Thoracic aorta (tissue), 2 donors: ENCODE data around the gene FBLL1. TPM values are rescaled to one million over a fixed set of nuclear protein-coding genes. Genes with fewer than 3 reads are reported as not detected.

Experiments
- ATAC-seq: fragments of 150-250 bp; one replicate; pipeline ENCODE4 v1.8.0; 2017; ENCODE audit warnings: low read depth; ENCODE audit not compliant: insufficient number of reproducible peaks, low FRiP score
- DNase-seq: peaks from one replicate; pipeline ENCODE4 v3.0.0-alpha.2; 2020; ENCODE audit warnings: low spot score
- H3K27ac ChIP-seq, 2 donors: fragments of 200-600 bp; sonication (generic); 1 replicate in 1 of 2; 2 replicates in 1 of 2; pipeline ENCODE4 v1.5.1; 2016; ENCODE audit warnings: mild to moderate bottlenecking in 2 of 2, moderate library complexity in 2 of 2
- H3K27me3 ChIP-seq: fragments of 200-600 bp; sonication (generic); replicated peaks from 2 replicates; pipeline ENCODE4 v1.6.0; 2016; ENCODE audit warnings: mild to moderate bottlenecking; ENCODE audit not compliant: insufficient read depth
- H3K36me3 ChIP-seq: fragments of 200-600 bp; sonication (generic); one replicate; pipeline ENCODE4 v1.5.1; 2016
- H3K4me1 ChIP-seq, 2 donors: fragments of 200-600 bp; sonication (generic); 1 replicate in 1 of 2; 2 replicates in 1 of 2; pipeline versions ENCODE4 v1.5.1 to v1.6.0; 2016; ENCODE audit warnings: low read depth in 2 of 2, mild to moderate bottlenecking in 1 of 2; ENCODE audit not compliant: control insufficient read depth in 1 of 2
- H3K4me3 ChIP-seq: fragments of 200-600 bp; sonication (generic); 2 replicates; pipeline ENCODE4 v1.5.1; 2016; ENCODE audit warnings: mild to moderate bottlenecking
- H3K9me3 ChIP-seq: fragments of 200-600 bp; sonication (generic); 2 replicates; pipeline ENCODE4 v1.5.1; 2016
- total RNA-seq, 2 donors: library from RNA; depleted of rRNA; stranded (reverse); fragments of >200 nt; gene quantifications; one replicate each; pipeline versions ENCODE4 v1.1.0 to v1.2.3, GENCODE V29; 2016
- TF ChIP-seq, protein P1 (sequence below): fragments of 200-600 bp; sonication (generic); IDR thresholded peaks from one replicate; pipeline ENCODE4 v1.5.1; 2019; ENCODE audit warnings: antibody characterized with exemption

Gene FBLL1
- total RNA-seq, 2 donors from 2014 or later = not detected

DNA sequence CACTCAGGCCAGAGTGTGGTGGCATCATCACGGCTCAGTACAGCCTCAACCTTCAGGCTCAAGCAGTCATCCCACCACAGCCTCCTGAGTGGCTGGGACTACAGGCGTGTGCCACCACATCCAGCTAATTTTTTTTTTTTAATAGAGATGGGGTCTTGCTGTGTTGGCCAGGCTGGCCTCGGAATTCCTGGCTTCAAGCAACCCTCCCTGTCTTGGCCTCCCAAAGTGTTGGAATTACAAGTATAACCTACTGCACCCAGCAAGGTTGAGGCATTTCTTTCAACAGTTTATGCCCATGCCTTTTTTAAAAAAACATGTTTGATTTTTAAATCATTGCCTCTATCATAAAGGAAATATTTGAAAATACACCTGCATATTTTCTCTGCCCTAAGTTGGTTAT is 40.0 kb upstream of the FBLL1 start:
- TF ChIP-seq, protein P1, sequence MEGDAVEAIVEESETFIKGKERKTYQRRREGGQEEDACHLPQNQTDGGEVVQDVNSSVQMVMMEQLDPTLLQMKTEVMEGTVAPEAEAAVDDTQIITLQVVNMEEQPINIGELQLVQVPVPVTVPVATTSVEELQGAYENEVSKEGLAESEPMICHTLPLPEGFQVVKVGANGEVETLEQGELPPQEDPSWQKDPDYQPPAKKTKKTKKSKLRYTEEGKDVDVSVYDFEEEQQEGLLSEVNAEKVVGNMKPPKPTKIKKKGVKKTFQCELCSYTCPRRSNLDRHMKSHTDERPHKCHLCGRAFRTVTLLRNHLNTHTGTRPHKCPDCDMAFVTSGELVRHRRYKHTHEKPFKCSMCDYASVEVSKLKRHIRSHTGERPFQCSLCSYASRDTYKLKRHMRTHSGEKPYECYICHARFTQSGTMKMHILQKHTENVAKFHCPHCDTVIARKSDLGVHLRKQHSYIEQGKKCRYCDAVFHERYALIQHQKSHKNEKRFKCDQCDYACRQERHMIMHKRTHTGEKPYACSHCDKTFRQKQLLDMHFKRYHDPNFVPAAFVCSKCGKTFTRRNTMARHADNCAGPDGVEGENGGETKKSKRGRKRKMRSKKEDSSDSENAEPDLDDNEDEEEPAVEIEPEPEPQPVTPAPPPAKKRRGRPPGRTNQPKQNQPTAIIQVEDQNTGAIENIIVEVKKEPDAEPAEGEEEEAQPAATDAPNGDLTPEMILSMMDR = no peak
- ATAC-seq (no peak), DNase-seq (no peak)
- H3K4me1 ChIP-seq = peaks cover 6 to 9% of the 10 kb centered on the region in 2 donors
- H3K36me3 ChIP-seq = peaks cover 42% of the 10 kb centered on the region
- no peaks in the 10 kb centered on the region for H3K9me3 ChIP-seq
- H3K27ac ChIP-seq = no peak overlapping the region
- no peak overlapping the region for H3K4me3 ChIP-seq
- H3K27me3 ChIP-seq = no peaks in the 10 kb centered on the region

DNA sequence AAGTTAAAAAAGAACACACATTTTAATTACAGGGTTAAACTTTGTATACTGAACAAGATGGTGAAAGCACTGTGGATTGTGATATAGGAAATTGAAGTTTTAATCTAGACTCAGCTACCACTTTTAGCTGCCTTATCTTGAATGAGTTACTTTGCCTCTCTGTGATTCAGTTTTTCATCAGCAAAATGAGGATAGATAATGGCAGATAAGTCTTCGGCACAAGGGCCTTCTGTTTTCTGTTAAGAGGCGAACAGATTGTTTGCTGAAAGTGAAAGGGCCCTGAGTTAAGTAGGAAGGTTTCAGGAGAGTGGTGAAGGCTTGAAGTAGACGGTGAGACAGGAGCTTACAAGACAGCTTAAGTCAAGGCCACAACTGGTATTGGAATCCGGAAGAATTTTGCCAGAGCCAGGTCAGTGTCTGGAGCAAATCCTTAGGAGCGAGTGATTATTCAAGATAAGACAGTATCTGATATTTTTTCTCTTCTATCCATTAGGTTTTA is 35.0 kb upstream of the FBLL1 start:
- Histone ChIP-seq H3K9me3 (no peaks in the 10 kb centered on the region), H3K27me3 (no peaks in the 10 kb centered on the region), H3K36me3 (peaks cover 75% of the 10 kb centered on the region), H3K4me3 (no peak overlapping the region), H3K4me1 (no peaks in the 10 kb centered on the region), H3K27ac (no peak overlapping the region)
- ATAC-seq (no peak), DNase-seq (no peak)
- TF ChIP-seq, protein P1 = no peak

DNA sequence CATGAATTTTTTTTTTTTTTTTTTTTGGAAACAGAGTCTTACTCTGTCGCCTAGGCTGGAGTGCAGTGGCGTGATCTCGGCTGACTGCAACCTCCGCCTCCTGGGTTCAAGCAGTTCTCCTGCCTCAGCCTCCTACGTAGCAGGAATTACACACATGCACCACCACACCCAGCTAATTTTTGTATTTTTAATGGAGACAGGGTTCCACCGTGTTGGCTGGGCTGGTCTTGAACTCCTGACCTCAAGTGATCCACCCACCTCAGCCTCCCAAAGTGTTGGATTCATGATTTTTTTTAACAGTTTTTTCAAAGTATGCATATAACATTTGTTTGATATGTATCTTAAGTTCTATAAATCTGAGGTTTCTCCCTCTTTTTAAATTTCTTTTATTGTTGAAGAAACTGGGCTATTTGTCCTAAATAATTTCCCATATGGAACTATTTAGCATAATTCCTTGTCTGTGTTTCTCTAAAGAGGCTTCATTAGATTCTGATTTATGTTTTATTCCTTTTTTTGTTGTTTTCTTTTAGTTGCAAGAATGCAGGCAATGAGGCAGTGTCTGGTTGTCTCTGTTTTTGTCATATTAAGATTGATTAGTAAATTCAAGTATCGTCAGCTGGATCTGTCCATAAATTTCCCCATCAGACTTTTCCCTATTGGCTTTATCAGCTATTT is 26.4 kb upstream of the FBLL1 start:
- ATAC-seq = no peak
- peaks cover 50% of the 10 kb centered on the region for H3K36me3 ChIP-seq
- no peak overlapping the region for H3K27ac ChIP-seq
- TF ChIP-seq, protein P1 = no peak
- no peak for DNase-seq
- H3K9me3 ChIP-seq = no peaks in the 10 kb centered on the region
- no peaks in the 10 kb centered on the region for H3K4me1 ChIP-seq
- no peak overlapping the region for H3K4me3 ChIP-seq
- H3K27me3 ChIP-seq = no peaks in the 10 kb centered on the region

DNA sequence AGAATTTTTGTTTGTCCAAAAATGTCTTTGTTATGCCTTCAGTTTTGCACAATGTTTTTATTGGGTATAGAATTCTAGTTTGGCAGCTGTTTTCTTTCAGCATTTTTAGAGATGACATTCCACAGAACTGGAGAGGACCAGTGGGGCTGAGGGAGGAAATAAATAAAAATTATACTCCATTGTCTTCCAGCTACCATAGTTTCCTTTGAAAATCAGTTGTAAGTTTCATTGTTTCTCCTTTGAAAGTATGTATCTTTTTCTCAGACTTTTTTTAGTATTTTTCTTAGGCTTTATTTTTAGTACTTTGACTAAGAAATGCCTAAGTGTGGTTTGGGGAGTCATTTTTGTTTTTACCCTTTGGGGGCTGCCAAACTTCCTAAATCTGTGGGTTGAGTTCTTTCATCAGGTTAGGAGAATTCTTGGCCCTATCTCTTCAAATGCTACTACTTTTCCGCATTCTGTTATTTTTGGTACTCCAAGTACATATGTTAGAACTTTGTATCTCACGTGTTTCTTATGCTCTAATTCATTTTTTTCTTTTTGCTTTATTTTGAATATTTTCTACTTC is 15.2 kb upstream of the FBLL1 start:
- Histone ChIP-seq H3K27ac (no peak overlapping the region), H3K36me3 (peaks cover 69% of the 10 kb centered on the region), H3K9me3 (peaks cover 6% of the 10 kb centered on the region), H3K4me3 (no peak overlapping the region), H3K27me3 (no peaks in the 10 kb centered on the region), H3K4me1 (no peaks in the 10 kb centered on the region)
- no peak for ATAC-seq
- DNase-seq = no peak
- TF ChIP-seq, protein P1 = no peak

DNA sequence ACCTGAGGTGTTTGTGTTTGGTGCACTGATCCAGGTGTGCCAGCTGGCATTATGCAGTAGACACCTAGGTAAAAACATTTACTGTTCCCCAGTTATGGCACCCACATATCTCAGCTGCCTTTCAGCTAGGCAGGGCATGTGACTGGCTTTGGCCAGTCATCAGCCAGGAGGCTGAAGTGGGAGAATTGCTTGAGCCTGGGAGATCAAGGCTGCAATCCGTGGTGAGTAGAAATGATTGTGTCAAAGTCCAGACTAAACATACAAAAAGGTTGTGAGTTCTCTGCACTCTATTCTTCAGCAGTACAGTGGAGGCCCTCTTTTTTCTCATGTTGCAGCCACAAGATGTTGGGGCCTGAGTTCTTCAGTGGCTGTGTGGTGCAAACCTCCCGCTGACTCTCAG is 3.2 kb upstream of the FBLL1 start:
- TF ChIP-seq, protein P1 = no peak
- no peak overlapping the region for H3K27ac ChIP-seq
- no peaks in the 10 kb centered on the region for H3K36me3 ChIP-seq
- H3K4me1 ChIP-seq = peaks cover 0 to 3% of the 10 kb centered on the region in 2 donors
- ATAC-seq = no peak
- no peak for DNase-seq
- H3K9me3 ChIP-seq = no peaks in the 10 kb centered on the region
- no peak overlapping the region for H3K4me3 ChIP-seq
- no peaks in the 10 kb centered on the region for H3K27me3 ChIP-seq
